ENCODE measurements around the gene ZNF624. TPM values are rescaled to one million over a fixed set of nuclear protein-coding genes. Genes with fewer than 3 reads are reported as not detected.
"Not testable (repeated sequence)": the region's sequence is repeated elsewhere in the genome, so short reads cannot be mapped to it uniquely, and the experiment has no call there.

Gene ZNF624
- polyA plus RNA-seq, result 1 to 10 TPM in 1 of 4 donors, under 1 TPM in 3; 0.45 to 4.9 (median 0.70) TPM
- long read RNA-seq, donor 1, result 0 reads
- long read RNA-seq, donor 2, full-length matches to known transcripts, result 2 of 2 reads
- long read RNA-seq, donor 2, partial matches to known transcripts, result 0 of 2 reads
- long read RNA-seq, donor 2, other reads (novel, unspliced or antisense), result 0 of 2 reads
- long read RNA-seq, donor 3, result 0 reads
- long read RNA-seq, donor 4, full-length matches to known transcripts, result 2 of 2 reads
- long read RNA-seq, donor 4, partial matches to known transcripts, result 0 of 2 reads
- long read RNA-seq, donor 4, other reads (novel, unspliced or antisense), result 0 of 2 reads
- long read RNA-seq, donor 5, full-length matches to known transcripts, result 1 of 1 reads
- long read RNA-seq, donor 5, partial matches to known transcripts, result 0 of 1 reads
- long read RNA-seq, donor 5, other reads (novel, unspliced or antisense), result 0 of 1 reads
- long read RNA-seq, donor 6, full-length matches to known transcripts, result 2 of 2 reads
- long read RNA-seq, donor 6, partial matches to known transcripts, result 0 of 2 reads
- long read RNA-seq, donor 6, other reads (novel, unspliced or antisense), result 0 of 2 reads
- long read RNA-seq, donor 7, full-length matches to known transcripts, result 3 of 3 reads
- long read RNA-seq, donor 7, partial matches to known transcripts, result 0 of 3 reads
- long read RNA-seq, donor 7, other reads (novel, unspliced or antisense), result 0 of 3 reads
- long read RNA-seq, donor 8, result 0 reads
- long read RNA-seq, donor 9, result 0 reads
- long read RNA-seq, donor 10, full-length matches to known transcripts, result 4 of 4 reads
- long read RNA-seq, donor 10, partial matches to known transcripts, result 0 of 4 reads
- long read RNA-seq, donor 10, other reads (novel, unspliced or antisense), result 0 of 4 reads

DNA sequence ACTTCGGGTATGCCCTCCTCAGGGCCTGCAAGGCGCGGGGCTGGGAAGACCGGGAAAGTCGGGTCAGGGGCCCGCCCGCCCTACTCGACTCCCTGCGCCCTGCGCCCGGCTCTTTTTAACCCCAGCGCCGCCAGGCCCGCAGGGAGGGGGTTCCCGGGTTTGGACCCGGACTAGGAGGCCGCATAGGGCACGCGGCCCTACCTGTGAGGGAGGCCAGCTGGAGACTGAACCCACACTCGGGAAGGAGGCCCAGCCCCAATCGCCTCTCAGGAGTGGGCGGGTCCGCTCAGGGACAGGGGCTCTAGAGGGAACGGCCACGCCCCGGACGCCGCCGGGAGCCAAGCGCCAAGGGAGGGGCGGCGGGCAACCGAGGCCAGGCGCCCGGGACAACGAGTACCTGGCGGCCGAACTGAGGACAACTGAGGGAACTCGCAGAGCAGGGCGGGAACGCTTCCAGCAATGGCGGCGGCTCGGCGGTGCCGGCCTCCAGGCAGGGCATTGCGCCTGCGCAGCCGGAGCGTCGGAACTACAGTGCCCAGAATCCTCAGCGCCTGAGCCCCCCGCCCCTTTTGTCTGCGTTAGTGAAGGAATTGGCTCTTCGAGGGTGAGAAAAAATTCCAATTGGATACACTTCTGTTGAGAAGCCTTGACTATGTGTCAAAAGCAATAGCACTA lies at the start of gene ZNF624:
ZNF624 (minus strand) TSS at position 484 of the 675 bp plus-strand sequence.
- Histone ChIP-seq H3K9me3 (ENCODE audit: control insufficient read depth in 2 of 2, insufficient read depth in 1 of 2, low read depth in 1 of 2, low read length in 1 of 2) (no peaks in the 10 kb centered on the region), H3K36me3 (ENCODE audit: control insufficient read depth in 3 of 3, insufficient read depth in 2 of 3, low read depth in 1 of 3, low read length in 3 of 3) (no peaks in the 10 kb centered on the region), H3K4me3 (ENCODE audit: low read depth in 1 of 3, low read length in 3 of 3) (peak within 1 kb of the TSS; percentile 67 to 79 (median 77)), H3K27me3 (ENCODE audit: control insufficient read depth in 3 of 3, insufficient read depth in 3 of 3, low read length in 3 of 3) (peaks cover 0 to 2% (median 0%) of the 10 kb centered on the region in 3 donors), H3K27ac (ENCODE audit: low read depth in 1 of 3, low read length in 2 of 3) (peak within 1 kb of the TSS; percentile 77 to 88 (median 88)), H3K4me1 (ENCODE audit: control insufficient read depth in 3 of 3, insufficient read depth in 2 of 3, low read depth in 1 of 3, low read length in 2 of 3) (peaks cover 0 to 8% (median 6%) of the 10 kb centered on the region in 3 donors)
- FAIRE-seq, result no peak
- WGBS, 3 donors, result 0% methylated on average over 50 to 55 of the region's 55 CpGs
- DNase-seq, result peak; percentile 97

DNA sequence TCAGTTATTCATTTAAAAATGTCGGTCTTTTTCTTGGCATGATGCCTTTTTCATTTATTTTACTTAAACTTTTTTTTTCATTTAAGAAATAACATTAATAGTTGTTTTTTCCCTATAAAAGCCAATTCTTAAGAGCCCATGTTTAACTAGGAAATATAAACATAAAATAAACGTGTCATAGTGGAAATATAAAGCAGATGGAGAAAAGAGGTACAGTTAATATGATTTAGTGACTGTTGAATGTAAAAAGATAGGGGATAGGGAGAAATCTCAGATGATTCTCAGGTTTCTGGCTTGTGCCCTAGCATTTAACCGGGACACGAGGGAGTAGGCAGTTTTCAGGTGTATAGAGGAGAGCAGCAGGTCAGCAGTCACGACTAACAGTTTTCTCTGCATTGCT lies 44.0 kb upstream of the ZNF624 start:
- H3K4me3 ChIP-seq (ENCODE audit: low read depth in 1 of 3, low read length in 3 of 3); H3K27me3 ChIP-seq (ENCODE audit: control insufficient read depth in 3 of 3, insufficient read depth in 3 of 3, low read length in 3 of 3); FAIRE-seq; H3K36me3 ChIP-seq (ENCODE audit: control insufficient read depth in 3 of 3, insufficient read depth in 2 of 3, low read depth in 1 of 3, low read length in 3 of 3); DNase-seq; H3K27ac ChIP-seq (ENCODE audit: low read depth in 1 of 3, low read length in 2 of 3); H3K4me1 ChIP-seq (ENCODE audit: control insufficient read depth in 3 of 3, insufficient read depth in 2 of 3, low read depth in 1 of 3, low read length in 2 of 3); H3K9me3 ChIP-seq (ENCODE audit: control insufficient read depth in 2 of 2, insufficient read depth in 1 of 2, low read depth in 1 of 2, low read length in 1 of 2): not testable (repeated sequence)
- WGBS, 3 donors, result 66 to 78% (median 75%) methylated on average over 4 to 5 of the region's 5 CpGs

DNA sequence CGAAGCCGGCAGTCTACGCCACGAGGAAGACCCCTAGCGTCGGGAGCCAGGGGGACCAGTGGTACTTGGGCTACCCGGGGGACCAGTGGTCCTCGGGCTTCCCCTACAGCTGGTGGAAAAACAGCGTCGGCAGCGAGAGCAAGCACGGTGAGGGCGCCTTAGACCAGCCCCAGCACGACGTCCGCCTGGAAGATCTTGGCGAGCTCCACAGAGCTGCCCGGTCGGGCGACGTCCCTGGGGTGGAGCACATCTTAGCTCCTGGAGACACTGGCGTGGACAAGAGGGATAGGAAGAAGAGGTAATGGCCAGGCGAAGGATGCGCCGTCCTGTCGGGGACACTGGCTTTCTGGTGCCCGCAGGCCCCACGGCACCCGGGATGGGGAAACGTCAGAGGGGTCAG lies 36.8 kb upstream of the ZNF624 start:
- 75 to 87% (median 81%) methylated on average over 16 to 30 of the region's 30 CpGs for WGBS, 3 donors
- not testable (repeated sequence) for H3K27ac ChIP-seq (ENCODE audit: low read depth in 1 of 3, low read length in 2 of 3); H3K4me3 ChIP-seq (ENCODE audit: low read depth in 1 of 3, low read length in 3 of 3); H3K4me1 ChIP-seq (ENCODE audit: control insufficient read depth in 3 of 3, insufficient read depth in 2 of 3, low read depth in 1 of 3, low read length in 2 of 3); H3K36me3 ChIP-seq (ENCODE audit: control insufficient read depth in 3 of 3, insufficient read depth in 2 of 3, low read depth in 1 of 3, low read length in 3 of 3); DNase-seq; H3K9me3 ChIP-seq (ENCODE audit: control insufficient read depth in 2 of 2, insufficient read depth in 1 of 2, low read depth in 1 of 2, low read length in 1 of 2); H3K27me3 ChIP-seq (ENCODE audit: control insufficient read depth in 3 of 3, insufficient read depth in 3 of 3, low read length in 3 of 3); FAIRE-seq

DNA sequence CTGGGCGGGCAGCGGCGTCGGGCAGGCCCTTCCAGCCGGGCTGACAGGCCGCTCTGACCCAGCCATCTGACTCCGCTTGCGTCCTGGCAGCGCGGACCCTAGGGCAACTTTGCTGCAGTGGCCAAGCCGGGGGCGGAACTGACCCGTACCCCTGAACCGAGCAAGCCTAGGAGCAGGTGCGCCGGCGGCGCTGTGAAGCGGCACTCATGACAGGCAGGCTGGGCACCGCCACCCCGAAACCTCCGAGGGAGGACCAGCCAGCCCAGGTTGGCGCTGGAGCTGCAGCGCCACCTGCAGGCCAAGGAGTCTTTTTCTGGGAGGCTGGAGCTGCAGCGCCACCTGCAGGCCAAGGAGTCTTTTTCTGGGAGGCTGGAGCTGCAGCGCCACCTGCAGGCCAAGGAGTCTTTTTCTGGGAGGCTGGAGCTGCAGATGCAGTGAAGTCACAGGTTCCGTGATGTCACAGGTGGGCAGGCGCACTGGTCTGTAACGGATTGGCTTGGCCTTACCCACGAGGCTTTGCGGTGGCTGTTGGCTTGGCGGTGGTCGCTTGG lies 36.2 kb upstream of the ZNF624 start, which contains the start of gene CCDC144A:
CCDC144A (plus strand) TSS at position 511 of the 551 bp plus-strand sequence. CDS start 160 bp downstream, outside the sequence.
- H3K4me1 ChIP-seq (ENCODE audit: control insufficient read depth in 3 of 3, insufficient read depth in 2 of 3, low read depth in 1 of 3, low read length in 2 of 3); H3K36me3 ChIP-seq (ENCODE audit: control insufficient read depth in 3 of 3, insufficient read depth in 2 of 3, low read depth in 1 of 3, low read length in 3 of 3); H3K9me3 ChIP-seq (ENCODE audit: control insufficient read depth in 2 of 2, insufficient read depth in 1 of 2, low read depth in 1 of 2, low read length in 1 of 2); H3K4me3 ChIP-seq (ENCODE audit: low read depth in 1 of 3, low read length in 3 of 3); FAIRE-seq; H3K27me3 ChIP-seq (ENCODE audit: control insufficient read depth in 3 of 3, insufficient read depth in 3 of 3, low read length in 3 of 3); H3K27ac ChIP-seq (ENCODE audit: low read depth in 1 of 3, low read length in 2 of 3): not testable (repeated sequence)
- WGBS, 3 donors, result 63 to 75% (median 72%) methylated on average over 17 to 33 of the region's 33 CpGs
- DNase-seq, result peak; percentile 2 to 15

DNA sequence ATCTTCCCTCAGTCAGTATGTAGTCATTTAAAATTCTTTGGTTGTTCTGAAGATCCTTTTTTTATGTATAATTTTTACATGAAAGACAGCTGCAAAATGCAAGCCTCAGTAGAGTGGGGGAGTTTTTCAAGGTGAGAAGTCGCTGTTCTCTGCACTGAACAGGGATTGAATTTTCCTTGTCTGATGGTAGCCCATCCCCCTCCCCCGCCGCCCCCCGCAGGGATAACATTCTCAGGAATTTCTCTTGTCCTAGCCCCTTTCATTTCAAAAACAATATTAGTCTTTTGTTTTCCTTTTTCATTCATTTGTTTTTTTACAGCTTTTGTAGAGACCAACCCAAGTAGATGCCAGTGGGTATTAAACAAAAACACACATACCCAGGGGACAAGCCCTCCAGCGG lies 33.5 kb upstream of the ZNF624 start:
- H3K9me3 ChIP-seq (ENCODE audit: control insufficient read depth in 2 of 2, insufficient read depth in 1 of 2, low read depth in 1 of 2, low read length in 1 of 2); H3K4me1 ChIP-seq (ENCODE audit: control insufficient read depth in 3 of 3, insufficient read depth in 2 of 3, low read depth in 1 of 3, low read length in 2 of 3); H3K27ac ChIP-seq (ENCODE audit: low read depth in 1 of 3, low read length in 2 of 3); H3K4me3 ChIP-seq (ENCODE audit: low read depth in 1 of 3, low read length in 3 of 3); H3K36me3 ChIP-seq (ENCODE audit: control insufficient read depth in 3 of 3, insufficient read depth in 2 of 3, low read depth in 1 of 3, low read length in 3 of 3); H3K27me3 ChIP-seq (ENCODE audit: control insufficient read depth in 3 of 3, insufficient read depth in 3 of 3, low read length in 3 of 3); FAIRE-seq; DNase-seq: not testable (repeated sequence)
- 58 to 73% (median 59%) methylated on average over 5 of the region's 5 CpGs for WGBS, 3 donors

DNA sequence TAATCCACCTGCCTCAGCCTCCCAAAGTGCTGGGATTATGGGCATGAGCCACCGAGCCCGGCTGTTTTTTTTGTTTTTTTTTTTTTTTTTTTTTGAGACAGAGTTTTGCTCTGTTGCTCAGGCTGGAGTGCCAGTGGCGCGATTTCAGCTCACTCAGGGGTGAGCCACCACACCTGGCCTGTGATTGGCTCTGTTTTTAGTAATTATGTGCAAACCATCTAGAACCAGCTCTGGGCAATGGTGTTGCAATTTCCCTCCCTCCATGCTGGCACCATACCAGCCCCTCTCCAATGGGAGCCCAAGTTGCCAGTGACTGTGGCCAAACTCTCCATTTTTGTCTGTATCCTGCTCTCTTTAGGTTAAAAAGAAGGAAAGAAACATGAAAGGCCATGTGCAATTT lies 32.4 kb upstream of the ZNF624 start:
- H3K4me1 ChIP-seq (ENCODE audit: control insufficient read depth in 3 of 3, insufficient read depth in 2 of 3, low read depth in 1 of 3, low read length in 2 of 3); H3K27ac ChIP-seq (ENCODE audit: low read depth in 1 of 3, low read length in 2 of 3); H3K27me3 ChIP-seq (ENCODE audit: control insufficient read depth in 3 of 3, insufficient read depth in 3 of 3, low read length in 3 of 3); DNase-seq; FAIRE-seq; H3K36me3 ChIP-seq (ENCODE audit: control insufficient read depth in 3 of 3, insufficient read depth in 2 of 3, low read depth in 1 of 3, low read length in 3 of 3); H3K4me3 ChIP-seq (ENCODE audit: low read depth in 1 of 3, low read length in 3 of 3); H3K9me3 ChIP-seq (ENCODE audit: control insufficient read depth in 2 of 2, insufficient read depth in 1 of 2, low read depth in 1 of 2, low read length in 1 of 2): not testable (repeated sequence)
- 88 to 94% (median 90%) methylated on average over 3 to 4 of the region's 4 CpGs for WGBS, 3 donors

DNA sequence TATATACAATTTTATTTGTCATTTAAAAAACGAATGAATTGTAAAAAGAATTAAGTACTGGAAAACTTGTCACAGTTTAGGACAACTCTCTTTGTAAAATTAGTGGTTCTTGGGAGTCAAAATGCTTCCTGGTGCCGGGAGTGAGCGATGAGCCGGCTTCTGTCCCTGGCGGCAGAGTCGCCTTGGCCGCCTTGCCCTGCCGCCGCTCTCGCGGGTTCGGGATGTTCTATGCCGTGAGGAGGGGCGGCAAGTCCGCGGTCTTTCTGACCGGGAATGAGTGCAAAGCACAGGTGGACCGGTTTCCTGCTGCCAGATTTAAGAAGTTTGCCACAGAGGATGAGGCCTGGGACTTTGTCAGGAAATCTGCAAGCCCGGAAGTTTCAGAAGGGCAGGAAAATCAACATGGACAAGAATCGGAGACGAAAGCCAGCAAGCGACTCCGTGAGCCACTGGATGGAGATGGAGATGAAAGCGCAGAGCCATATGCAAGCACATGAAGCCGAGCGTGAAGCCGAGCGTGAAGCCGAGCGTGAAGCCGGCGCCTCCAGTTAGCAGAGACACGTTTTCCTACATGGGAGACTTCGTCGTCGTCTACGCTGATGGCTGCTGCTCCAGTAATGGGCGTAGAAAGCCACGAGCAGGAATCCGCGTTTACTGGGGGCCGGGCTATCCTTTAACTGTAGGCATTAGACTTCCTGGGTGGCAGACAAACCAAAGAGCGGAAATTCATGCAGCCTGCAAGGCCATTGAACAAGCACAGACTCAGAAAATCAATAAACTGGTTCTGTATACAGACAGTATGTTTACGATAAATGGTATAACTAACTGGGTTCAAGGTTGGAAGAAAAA lies 29.9 kb upstream of the ZNF624 start:
- not testable (repeated sequence) for H3K4me3 ChIP-seq (ENCODE audit: low read depth in 1 of 3, low read length in 3 of 3); FAIRE-seq; H3K4me1 ChIP-seq (ENCODE audit: control insufficient read depth in 3 of 3, insufficient read depth in 2 of 3, low read depth in 1 of 3, low read length in 2 of 3); H3K36me3 ChIP-seq (ENCODE audit: control insufficient read depth in 3 of 3, insufficient read depth in 2 of 3, low read depth in 1 of 3, low read length in 3 of 3); H3K27ac ChIP-seq (ENCODE audit: low read depth in 1 of 3, low read length in 2 of 3); H3K27me3 ChIP-seq (ENCODE audit: control insufficient read depth in 3 of 3, insufficient read depth in 3 of 3, low read length in 3 of 3); H3K9me3 ChIP-seq (ENCODE audit: control insufficient read depth in 2 of 2, insufficient read depth in 1 of 2, low read depth in 1 of 2, low read length in 1 of 2)
- peak in 1 of 2 donors; percentile 5 for DNase-seq
- WGBS, 3 donors, result 40 to 47% (median 44%) methylated on average over 44 of the region's 44 CpGs

Data from small intestine (tissue), 16 donors.